OCI-LY7 (cell line): ENCODE results near the gene SNAPC2. TPM values are rescaled to one million over a fixed set of nuclear protein-coding genes. Genes with fewer than 3 reads are reported as not detected.

Source experiments
- BruUV-seq: library from RNA; stranded (reverse); fragments of 400-500 nt; replicated peaks from 2 replicates; lab custom pipeline; 2021; lab: Mats Ljungman, UMichigan
- CTCF ChIA-PET: fragments of 300-600 bp; sonication (Branson Sonifier 250); formaldehyde crosslinking; loops from one replicate; lab custom pipeline; 2022; ENCODE audit warnings: antibody characterized with exemption; ENCODE audit not compliant: unreplicated experiment; lab: Charles Lee
- POLR2A ChIA-PET: fragments of 300-600 bp; sonication (Branson Sonifier 250); formaldehyde crosslinking; loops from one replicate; lab custom pipeline; 2022; ENCODE audit warnings: antibody characterized with exemption; lab: Charles Lee
- DNase-seq: peaks from one replicate; pipeline ENCODE4 v3.0.0-alpha.2; 2015; ENCODE audit warnings: low spot score
- H2AFZ ChIP-seq: fragments of 200-600 bp; sonication (generic), shearing (Covaris generic); 2 replicates; pipeline ENCODE4 v1.6.1; 2014; ENCODE audit warnings: mild to moderate bottlenecking, antibody characterized with exemption, low read length, moderate library complexity
- H3K27ac ChIP-seq: fragments of 200-600 bp; sonication (generic); 2 replicates; pipeline ENCODE4 v1.5.1; 2014; ENCODE audit warnings: mixed run types, low read depth, mild to moderate bottlenecking, moderate library complexity, low read length, inconsistent platforms; ENCODE audit not compliant: poor library complexity, severe bottlenecking
- H3K36me3 ChIP-seq: fragments of 200-600 bp; sonication (generic); 2 replicates; pipeline ENCODE4 v1.6.1; 2014; ENCODE audit warnings: mild to moderate bottlenecking, antibody characterized with exemption, low read length, moderate library complexity, mixed read lengths; ENCODE audit not compliant: insufficient read depth
- H3K4me1 ChIP-seq: fragments of 200-600 bp; sonication (generic); 2 replicates; pipeline ENCODE4 v1.5.1; 2014; ENCODE audit warnings: mild to moderate bottlenecking, low read length; ENCODE audit not compliant: insufficient read depth, poor library complexity, severe bottlenecking
- H3K4me2 ChIP-seq: fragments of 200-600 bp; sonication (generic); 2 replicates; pipeline ENCODE4 v1.6.1; 2014; ENCODE audit warnings: mild to moderate bottlenecking, low read length
- H3K4me3 ChIP-seq: fragments of 200-600 bp; sonication (generic); 2 replicates; pipeline ENCODE4 v1.5.1; 2014; ENCODE audit warnings: mild to moderate bottlenecking, low read depth, low read length; ENCODE audit not compliant: poor library complexity, severe bottlenecking
- H3K79me2 ChIP-seq: fragments of 200-600 bp; sonication (generic); 2 replicates; pipeline ENCODE4 v1.6.1; 2016; ENCODE audit warnings: low read depth, mild to moderate bottlenecking, low read length, moderate library complexity, mixed read lengths; ENCODE audit not compliant: insufficient read depth
- H3K9me2 ChIP-seq: fragments of 200-600 bp; sonication (generic); 2 replicates; pipeline ENCODE4 v1.6.1; 2016; ENCODE audit warnings: mild to moderate bottlenecking, low read length, mixed read lengths; ENCODE audit not compliant: insufficient read depth
- H3K9me3 ChIP-seq: fragments of 200-600 bp; sonication (generic); 2 replicates; pipeline ENCODE4 v1.6.1; 2014; ENCODE audit warnings: mild to moderate bottlenecking, mixed run types, low read length, mixed read lengths
- H4K20me1 ChIP-seq: fragments of 200-600 bp; sonication (generic); 2 replicates; pipeline ENCODE4 v1.6.1; 2014; ENCODE audit warnings: mild to moderate bottlenecking, antibody characterized with exemption, low read length, moderate library complexity, mixed read lengths; ENCODE audit not compliant: insufficient read depth
- EZH2phosphoT487 ChIP-seq: fragments of 200-600 bp; sonication (generic); IDR thresholded peaks from 2 replicates; pipeline ENCODE4 v1.6.1; 2018; ENCODE audit warnings: low read depth, borderline replicate concordance, mild to moderate bottlenecking, mixed run types, antibody characterized with exemption, low read length, moderate library complexity, mixed read lengths
- intact Hi-C: fragments of 100-400 bp; cut with micrococcal nuclease; formaldehyde crosslinking; loops from one replicate; pipeline ENCODE4 v1.10.0; 2022; ENCODE audit not compliant: unreplicated experiment
- total RNA-seq, 2 experiments: library from RNA; depleted of rRNA in 1 of 2; stranded (reverse); fragments of >200 nt in 1 of 2; shearing (Covaris generic) in 1 of 2; gene quantifications; 2 replicates each; pipeline ENCODE4 v1.2.3, GENCODE V29; 2014 to 2022
- TF ChIP-seq, protein P1 (sequence below): fragments of 200-600 bp; sonication (generic); conservative IDR thresholded peaks from 2 replicates; pipeline ENCODE4 v1.5.1; 2014; ENCODE audit warnings: mild to moderate bottlenecking, antibody characterized with exemption, low read length, moderate library complexity, mixed read lengths

Gene SNAPC2
- total RNA-seq, 2 experiments from 2014 or later = 4.9 to 8.2 TPM

GRCh38 chr19:7970716-7971448 lies 50.7 kb downstream of the SNAPC2 start:
- intact Hi-C loops = loop anchor here (1.0 kb wide), 1 partner anchor 31 kb away; no protein-coding TSS in a partner anchor
- Histone ChIP-seq H3K9me3 (no peaks in the 10 kb centered on the region), H3K4me2 (no peak overlapping the region), H3K79me2 (no peaks in the 10 kb centered on the region), H3K4me3 (no peak overlapping the region), H3K27ac (no peak overlapping the region), H3K36me3 (peaks cover 83% of the 10 kb centered on the region), H4K20me1 (no peaks in the 10 kb centered on the region), H3K4me1 (no peaks in the 10 kb centered on the region), H3K9me2 (no peaks in the 10 kb centered on the region), H2AFZ (no peak overlapping the region)
- TF ChIP-seq, protein P1, sequence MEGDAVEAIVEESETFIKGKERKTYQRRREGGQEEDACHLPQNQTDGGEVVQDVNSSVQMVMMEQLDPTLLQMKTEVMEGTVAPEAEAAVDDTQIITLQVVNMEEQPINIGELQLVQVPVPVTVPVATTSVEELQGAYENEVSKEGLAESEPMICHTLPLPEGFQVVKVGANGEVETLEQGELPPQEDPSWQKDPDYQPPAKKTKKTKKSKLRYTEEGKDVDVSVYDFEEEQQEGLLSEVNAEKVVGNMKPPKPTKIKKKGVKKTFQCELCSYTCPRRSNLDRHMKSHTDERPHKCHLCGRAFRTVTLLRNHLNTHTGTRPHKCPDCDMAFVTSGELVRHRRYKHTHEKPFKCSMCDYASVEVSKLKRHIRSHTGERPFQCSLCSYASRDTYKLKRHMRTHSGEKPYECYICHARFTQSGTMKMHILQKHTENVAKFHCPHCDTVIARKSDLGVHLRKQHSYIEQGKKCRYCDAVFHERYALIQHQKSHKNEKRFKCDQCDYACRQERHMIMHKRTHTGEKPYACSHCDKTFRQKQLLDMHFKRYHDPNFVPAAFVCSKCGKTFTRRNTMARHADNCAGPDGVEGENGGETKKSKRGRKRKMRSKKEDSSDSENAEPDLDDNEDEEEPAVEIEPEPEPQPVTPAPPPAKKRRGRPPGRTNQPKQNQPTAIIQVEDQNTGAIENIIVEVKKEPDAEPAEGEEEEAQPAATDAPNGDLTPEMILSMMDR = peak; percentile 88
- no peak for TF ChIP-seq EZH2phosphoT487
- ChIA-PET POLR2A (no interaction called here), CTCF (no interaction called here)
- BruUV-seq = no TSS peak
- peak; percentile 45 for DNase-seq

- no peak for TF ChIP-seq EZH2phosphoT487
- TF ChIP-seq, protein P1 = no peak
- BruUV-seq = no TSS peak
- DNase-seq = no peak
- H3K4me3 ChIP-seq = no peak overlapping the region
- CTCF ChIA-PET = interaction anchor here (1.0 kb wide), 1 partner anchor 23 kb away, joined by 4 read pairs; no protein-coding TSS in a partner anchor
- no peaks in the 10 kb centered on the region for H3K4me1 ChIP-seq
- no peak overlapping the region for H3K4me2 ChIP-seq
- no peaks in the 10 kb centered on the region for H3K9me2 ChIP-seq
- H3K9me3 ChIP-seq = no peaks in the 10 kb centered on the region
- H4K20me1 ChIP-seq = no peaks in the 10 kb centered on the region
- no peaks in the 10 kb centered on the region for H3K79me2 ChIP-seq
- no peak overlapping the region for H2AFZ ChIP-seq
- H3K36me3 ChIP-seq = peaks cover 78% of the 10 kb centered on the region
- POLR2A ChIA-PET = no interaction called here
- intact Hi-C loops = no loop called here
- H3K27ac ChIP-seq = no peak overlapping the region
Measured at GRCh38 chr19:7971553-7972520, 51.7 kb downstream of the SNAPC2 start.

Other genes starting within 250 kb of the SNAPC2 start
- 0.22 and 0.28 TPM in 2 replicates for gene MCEMP1, start 243.2 kb upstream of the SNAPC2 start, total RNA-seq (2014; rRNA removed; shearing (Covaris generic))
- gene MCEMP1, start 243.2 kb upstream of the SNAPC2 start, total RNA-seq (2022) = not detected in 2 replicates
- gene TRAPPC5, start 239.5 kb upstream of the SNAPC2 start, total RNA-seq (2014; rRNA removed; shearing (Covaris generic)) = 78.4 and 91.5 TPM in 2 replicates
- 115 and 150 TPM in 2 replicates for gene TRAPPC5, start 239.5 kb upstream of the SNAPC2 start, total RNA-seq (2022)
- gene FCER2, start 218.2 kb upstream of the SNAPC2 start, total RNA-seq (2014; rRNA removed; shearing (Covaris generic)) = 3.3 and 3.7 TPM in 2 replicates
- 3.9 and 4.6 TPM in 2 replicates for gene FCER2, start 218.2 kb upstream of the SNAPC2 start, total RNA-seq (2022)
- not detected in 2 replicates for gene CLEC4G, start 188.2 kb upstream of the SNAPC2 start, total RNA-seq (2014; rRNA removed; shearing (Covaris generic))
- not detected in 2 replicates for gene CLEC4G, start 188.2 kb upstream of the SNAPC2 start, total RNA-seq (2022)
- gene CD209, start 172.8 kb upstream of the SNAPC2 start, total RNA-seq (2014; rRNA removed; shearing (Covaris generic)) = not detected in 2 replicates
- gene CD209, start 172.8 kb upstream of the SNAPC2 start, total RNA-seq (2022) = not detected in 2 replicates
- not detected in 2 replicates for gene CLEC4M, start 157.1 kb upstream of the SNAPC2 start, total RNA-seq (2014; rRNA removed; shearing (Covaris generic))
- not detected in 2 replicates for gene CLEC4M, start 157.1 kb upstream of the SNAPC2 start, total RNA-seq (2022)
- 2.7 and 7.4 TPM in 2 replicates for gene EVI5L, start 90.1 kb upstream of the SNAPC2 start, total RNA-seq (2014; rRNA removed; shearing (Covaris generic))
- 5.5 and 5.9 TPM in 2 replicates for gene EVI5L, start 90.1 kb upstream of the SNAPC2 start, total RNA-seq (2022)
- not detected in 2 replicates for gene PRR36, start 45.9 kb upstream of the SNAPC2 start, total RNA-seq (2014; rRNA removed; shearing (Covaris generic))
- 0.17 TPM in 1 of 2 replicates, not detected in the other for gene PRR36, start 45.9 kb upstream of the SNAPC2 start, total RNA-seq (2022)
- 0.08 TPM in 1 of 2 replicates, not detected in the other for gene LRRC8E, start 31.8 kb upstream of the SNAPC2 start, total RNA-seq (2014; rRNA removed; shearing (Covaris generic))
- gene LRRC8E, start 31.8 kb upstream of the SNAPC2 start, total RNA-seq (2022) = not detected in 2 replicates
- gene MAP2K7, start 16.5 kb upstream of the SNAPC2 start, total RNA-seq (2014; rRNA removed; shearing (Covaris generic)) = 19.4 and 23.2 TPM in 2 replicates
- 44.5 and 48.1 TPM in 2 replicates for gene MAP2K7, start 16.5 kb upstream of the SNAPC2 start, total RNA-seq (2022)
- 0.13 TPM in 1 of 2 replicates, not detected in the other for gene TGFBR3L, start 5.5 kb upstream of the SNAPC2 start, total RNA-seq (2014; rRNA removed; shearing (Covaris generic))
- gene TGFBR3L, start 5.5 kb upstream of the SNAPC2 start, total RNA-seq (2022) = 0.61 and 0.74 TPM in 2 replicates
- 0.13 TPM in 1 of 2 replicates, not detected in the other for gene CTXN1, start 5.8 kb downstream of the SNAPC2 start, total RNA-seq (2014; rRNA removed; shearing (Covaris generic))
- gene CTXN1, start 5.8 kb downstream of the SNAPC2 start, total RNA-seq (2022) = 0.98 and 1.0 TPM in 2 replicates
- 86.0 and 89.0 TPM in 2 replicates for gene TIMM44, start 23.3 kb downstream of the SNAPC2 start, total RNA-seq (2014; rRNA removed; shearing (Covaris generic))
- 97.6 and 116 TPM in 2 replicates for gene TIMM44, start 23.3 kb downstream of the SNAPC2 start, total RNA-seq (2022)
- gene ELAVL1, start 85.3 kb downstream of the SNAPC2 start, total RNA-seq (2014; rRNA removed; shearing (Covaris generic)) = 43.5 and 65.4 TPM in 2 replicates
- 162 and 168 TPM in 2 replicates for gene ELAVL1, start 85.3 kb downstream of the SNAPC2 start, total RNA-seq (2022)
- gene CCL25, start 132.4 kb downstream of the SNAPC2 start, total RNA-seq (2014; rRNA removed; shearing (Covaris generic)) = 0.88 TPM in 1 of 2 replicates, not detected in the other
- gene CCL25, start 132.4 kb downstream of the SNAPC2 start, total RNA-seq (2022) = 0.57 and 0.70 TPM in 2 replicates
- not detected in 2 replicates for gene FBN3, start 229.3 kb downstream of the SNAPC2 start, total RNA-seq (2014; rRNA removed; shearing (Covaris generic))
- not detected in 2 replicates for gene FBN3, start 229.3 kb downstream of the SNAPC2 start, total RNA-seq (2022)